H1 (cell line): Measurements from ENCODE around the gene WEE2. TPM values are rescaled to one million over a fixed set of nuclear protein-coding genes. Genes with fewer than 3 reads are reported as not detected.

Source experiments
- CTCF ChIA-PET: fragments of 300-600 bp; sonication (Branson Sonifier 250); formaldehyde crosslinking; loops from one replicate; lab custom pipeline; 2021; ENCODE audit not compliant: partially characterized antibody; lab: Charles Lee
- POLR2A ChIA-PET: fragments of 300-600 bp; sonication (Branson Sonifier 250); formaldehyde crosslinking; loops from one replicate; lab custom pipeline; 2021; ENCODE audit warnings: inconsistent platforms; ENCODE audit not compliant: partially characterized antibody; lab: Charles Lee
- DNase-seq, 2 experiments: peaks; one replicate each; pipeline versions ENCODE4 v3.0.0 to v3.0.0-alpha.2; 2010 to 2022; ENCODE audit warnings: low spot score in 2 of 2, low read depth in 1 of 2, mixed read lengths in 1 of 2
- FAIRE-seq: peaks from 2 replicates; lab custom pipeline; 2011; peaks lifted over from hg19 to GRCh38; lab: Jason Lieb, UNC
- H2AFZ ChIP-seq: 2 replicates; pipeline ENCODE4 v1.8.1; 2012; ENCODE audit warnings: low read length, inconsistent platforms
- H2AK5ac ChIP-seq: 2 replicates; pipeline ENCODE4 v1.6.1; 2013; ENCODE audit warnings: low read depth, low read length
- H2BK120ac ChIP-seq: replicated peaks from 2 replicates; pipeline ENCODE3; 2013; ENCODE audit warnings: low read depth, low read length, inconsistent platforms
- H2BK12ac ChIP-seq: 2 replicates; pipeline ENCODE4 v1.6.1; 2013; ENCODE audit warnings: low read depth, low read length
- H2BK15ac ChIP-seq: 2 replicates; pipeline ENCODE4 v1.6.1; 2013; ENCODE audit warnings: low read length
- H2BK20ac ChIP-seq: 2 replicates; pipeline ENCODE4 v1.6.1; 2013; ENCODE audit warnings: low read length
- H2BK5ac ChIP-seq: 2 replicates; pipeline ENCODE4 v1.6.1; 2013; ENCODE audit warnings: low read depth, low read length
- H3K14ac ChIP-seq: 2 replicates; pipeline ENCODE4 v1.6.1; 2013; ENCODE audit warnings: inconsistent platforms; ENCODE audit not compliant: insufficient read length
- H3K18ac ChIP-seq: 2 replicates; pipeline ENCODE4 v1.6.1; 2013; ENCODE audit warnings: low read length; ENCODE audit errors: extremely low read depth
- H3K23ac ChIP-seq: 2 replicates; pipeline ENCODE4 v1.6.1; 2013; ENCODE audit warnings: inconsistent platforms; ENCODE audit not compliant: insufficient read length
- H3K23me2 ChIP-seq: 2 replicates; pipeline ENCODE4 v1.6.1; 2013; ENCODE audit warnings: low read depth, low read length
- H3K27ac ChIP-seq: 2 replicates; pipeline ENCODE4 v1.6.1; 2011; ENCODE audit warnings: low read depth, low read length, inconsistent platforms
- H3K27me3 ChIP-seq, 4 experiments: replicated peaks in 1 of 4; 1 replicate in 1 of 4; 2 replicates in 3 of 4; pipeline versions ENCODE4 v1.6.1 to v1.8.1; 2011 to 2013; ENCODE audit warnings: low read length in 3 of 4, mild to moderate bottlenecking in 3 of 4, inconsistent platforms in 2 of 4, mixed read lengths in 2 of 4, moderate library complexity in 1 of 4; ENCODE audit not compliant: control insufficient read depth in 3 of 4, insufficient read depth in 3 of 4; ENCODE audit errors: extremely low read depth in 1 of 4
- H3K36me3 ChIP-seq, 4 experiments: 2 replicates each; pipeline versions ENCODE4 v1.6.1 to v1.8.1; 2011 to 2013; ENCODE audit warnings: mild to moderate bottlenecking in 4 of 4, low read length in 3 of 4, moderate library complexity in 2 of 4, control low read depth in 1 of 4, inconsistent platforms in 1 of 4; ENCODE audit not compliant: insufficient read depth in 4 of 4, control insufficient read depth in 2 of 4
- H3K4ac ChIP-seq: replicated peaks from 2 replicates; pipeline ENCODE3; 2013; ENCODE audit warnings: low read length, low read depth, mixed read lengths, inconsistent platforms; ENCODE audit not compliant: insufficient read length
- H3K4me1 ChIP-seq, 4 experiments: replicated peaks in 1 of 4; 1 replicate in 1 of 4; 2 replicates in 3 of 4; pipeline versions ENCODE4 v1.6.1 to v1.8.1; 2011 to 2013; ENCODE audit warnings: low read length in 3 of 4, inconsistent platforms in 2 of 4, mixed read lengths in 1 of 4; ENCODE audit not compliant: insufficient read depth in 4 of 4, control insufficient read depth in 3 of 4
- H3K4me2 ChIP-seq, 2 experiments: 2 replicates each; pipeline versions ENCODE4 v1.6.1 to v1.8.1; 2011 to 2013; ENCODE audit warnings: low read depth in 2 of 2, low read length in 2 of 2, control low read depth in 1 of 2, inconsistent platforms in 1 of 2, mild to moderate bottlenecking in 1 of 2; ENCODE audit not compliant: insufficient read depth in 1 of 2
- H3K4me3 ChIP-seq, 4 experiments: fragments of 200-600, 300-600 bp in 1 of 4; sonication (generic), shearing (Covaris generic), sonication (Bioruptor Twin) in 1 of 4; 2 replicates each; pipeline versions ENCODE4 v1.5.1 to v1.8.1; 2011 to 2016; ENCODE audit warnings: low read length in 4 of 4, low read depth in 3 of 4, control low read depth in 2 of 4, inconsistent platforms in 2 of 4, mild to moderate bottlenecking in 2 of 4, mixed read lengths in 1 of 4, moderate library complexity in 1 of 4; ENCODE audit not compliant: insufficient read depth in 2 of 4; ENCODE audit errors: extremely low read depth in 1 of 4
- H3K56ac ChIP-seq: replicated peaks from 2 replicates; pipeline ENCODE3; 2013; ENCODE audit warnings: low read depth, mild to moderate bottlenecking, mixed read lengths, low read length, inconsistent platforms; ENCODE audit not compliant: insufficient read length
- H3K79me1 ChIP-seq: 2 replicates; pipeline ENCODE4 v1.6.1; 2013; ENCODE audit warnings: low read depth, low read length, control low read depth
- H3K79me2 ChIP-seq, 2 experiments: 2 replicates each; pipeline versions ENCODE4 v1.6.1 to v1.8.1; 2012 to 2013; ENCODE audit warnings: low read length in 2 of 2, mild to moderate bottlenecking in 2 of 2, inconsistent platforms in 1 of 2; ENCODE audit not compliant: insufficient read depth in 2 of 2, control insufficient read depth in 1 of 2
- H3K9ac ChIP-seq, 4 experiments: replicated peaks in 1 of 4; 1 replicate in 1 of 4; 2 replicates in 3 of 4; pipeline versions ENCODE4 v1.6.1 to v1.8.1; 2011 to 2013; ENCODE audit warnings: low read depth in 3 of 4, low read length in 3 of 4, control low read depth in 2 of 4, mild to moderate bottlenecking in 2 of 4, moderate library complexity in 2 of 4, inconsistent platforms in 1 of 4; ENCODE audit errors: extremely low read depth in 1 of 4
- H3K9me3 ChIP-seq, 2 experiments: 2 replicates each; pipeline versions ENCODE4 v1.6.1 to v1.8.1; 2012 to 2013; ENCODE audit warnings: mild to moderate bottlenecking in 2 of 2, moderate library complexity in 2 of 2, control low read depth in 1 of 2, inconsistent platforms in 1 of 2, low read depth in 1 of 2, low read length in 1 of 2, mixed read lengths in 1 of 2; ENCODE audit not compliant: insufficient read depth in 2 of 2
- H4K20me1 ChIP-seq, 2 experiments: replicated peaks in 1 of 2; 2 replicates each; pipeline versions ENCODE3 to v1.8.1; 2011 to 2013; ENCODE audit warnings: inconsistent platforms in 2 of 2, low read length in 2 of 2, mild to moderate bottlenecking in 1 of 2; ENCODE audit not compliant: insufficient read depth in 2 of 2, control insufficient read depth in 1 of 2
- H4K5ac ChIP-seq: 2 replicates; pipeline ENCODE4 v1.6.1; 2013; ENCODE audit warnings: low read length, low read depth, mixed read lengths, inconsistent platforms; ENCODE audit not compliant: insufficient read length
- H4K8ac ChIP-seq: 2 replicates; pipeline ENCODE4 v1.8.0; 2013; ENCODE audit warnings: mild to moderate bottlenecking, moderate library complexity, low read length, inconsistent platforms; ENCODE audit not compliant: insufficient read depth; ENCODE audit errors: extremely low read depth
- H4K91ac ChIP-seq: replicated peaks from 2 replicates; pipeline ENCODE3; 2013; ENCODE audit warnings: low read length, mixed read lengths, inconsistent platforms; ENCODE audit not compliant: insufficient read length
- FOSL1 ChIP-seq: IDR thresholded peaks from 2 replicates; pipeline ENCODE4 v1.6.1; 2011; ENCODE audit warnings: mild to moderate bottlenecking, low read depth, low read length, moderate library complexity; ENCODE audit not compliant: insufficient read depth
- GABPA ChIP-seq: IDR thresholded peaks from 2 replicates; pipeline ENCODE4 v1.6.1; 2011; ENCODE audit warnings: mild to moderate bottlenecking, low read length, moderate library complexity, borderline replicate concordance; ENCODE audit not compliant: insufficient read depth
- TBP ChIP-seq: IDR thresholded peaks from 2 replicates; pipeline ENCODE4 v1.6.1; 2011; ENCODE audit warnings: low read depth, low read length, improper control_type of control experiment
- USF2 ChIP-seq: IDR thresholded peaks from 2 replicates; pipeline ENCODE4 v1.6.1; 2011; ENCODE audit warnings: low read length, improper control_type of control experiment
- WGBS, 2 experiments: shearing (Covaris generic) in 1 of 2; methylation state at CpG; one replicate each; pipeline versions ENCODE4 v1.1.6 to v1.1.7; 2013 to 2015; ENCODE audit warnings: low lambda C conversion rate in 2 of 2, mixed read lengths in 2 of 2, inconsistent platforms in 1 of 2, low coverage in 1 of 2, missing lambda C conversion rate in 1 of 2; ENCODE audit not compliant: insufficient replicate concordance in 2 of 2, insufficient coverage in 1 of 2, insufficient read length in 1 of 2; ENCODE audit errors: extremely low coverage in 1 of 2, missing lambda C conversion rate in 1 of 2; 5-methylcytosine and 5-hydroxymethylcytosine counted together
- polyA plus RNA-seq, 7 experiments: library from polyadenylated mRNA; depleted of rRNA in 3 of 7; stranded (reverse) in 5 of 7; unstranded in 2 of 7; fragments of >200 nt in 5 of 7; fragments of 200-250 nt in 2 of 7; gene quantifications; 1 replicate in 5 of 7; 2 replicates in 1 of 7; 4 replicates in 1 of 7; pipeline versions ENCODE4 v1.2.1 to v1.2.3, GENCODE V29; 2011 to 2013; ENCODE audit warnings: missing spikeins in 2 of 7, mixed read lengths in 2 of 7
- total RNA-seq: library from RNA; stranded (reverse); fragmentation: NEBNext Ultra II Directional; extraction: Animal tissue kit (Norgen Biotek cat#: 25700); gene quantifications from 2 replicates; pipeline ENCODE4 v1.2.1, GENCODE V29; 2021

Gene WEE2
- total and polyA plus RNA-seq, 2 of the 8 experiments (the other 6 are each of a cell fraction or from before 2014, with no cell fraction given) = 0.02 TPM; not detected in 1

GRCh38 chr7:141737836-141738591, 29.9 kb downstream of the WEE2 start, which contains the start of gene SSBP1:
SSBP1 (plus strand) TSS chr7:141738358; CDS start chr7:141739167, 809 bp downstream.
- H3K14ac ChIP-seq = no peak within 1 kb of the TSS
- H2AFZ ChIP-seq = peak within 1 kb of the TSS; percentile 92
- H3K9ac ChIP-seq = peak within 1 kb of the TSS; percentile 88 to 98 (median 96)
- peak within 1 kb of the TSS; percentile 70 to 100 (median 98) for H3K4me3 ChIP-seq
- peak within 1 kb of the TSS; percentile 84; the same call in 1 of the 2 replicates for H2BK12ac ChIP-seq
- no peak within 1 kb of the TSS for H2BK15ac ChIP-seq
- H3K4me2 ChIP-seq = peak within 1 kb of the TSS; percentile 69 to 70
- peak within 1 kb of the TSS; percentile 97 for H2BK5ac ChIP-seq
- no peak within 1 kb of the TSS for H3K4ac ChIP-seq
- peaks cover 0 to 6% (median 2%) of the 10 kb centered on the region in 4 experiments; a peak in 3 of 7 replicates for H3K4me1 ChIP-seq
- peak within 1 kb of the TSS; percentile 98 for H3K18ac ChIP-seq
- no peaks in the 10 kb centered on the region for H3K9me3 ChIP-seq
- peak within 1 kb of the TSS; percentile 98 for H3K27ac ChIP-seq
- no peak within 1 kb of the TSS for H3K56ac ChIP-seq
- no peak within 1 kb of the TSS for H2AK5ac ChIP-seq
- peaks cover 8 to 36% (median 21%) of the 10 kb centered on the region in 4 experiments; a peak in 7 of 8 replicates for H3K36me3 ChIP-seq
- DNase-seq = peak; percentile 89 to 90
- H3K23ac ChIP-seq = no peak within 1 kb of the TSS
- H2BK120ac ChIP-seq = no peak within 1 kb of the TSS
- peaks cover 4 to 39% of the 10 kb centered on the region in 2 experiments for H3K79me2 ChIP-seq
- H2BK20ac ChIP-seq = no peak within 1 kb of the TSS
- peak within 1 kb of the TSS; percentile 90 for H4K5ac ChIP-seq
- H4K91ac ChIP-seq = peak within 1 kb of the TSS; percentile 59
- H3K27me3 ChIP-seq = no peaks in the 10 kb centered on the region
- H3K79me1 ChIP-seq = peaks cover 4% of the 10 kb centered on the region; the same call in 1 of the 2 replicates
- peaks cover 0 to 2% of the 10 kb centered on the region in 2 experiments for H4K20me1 ChIP-seq
- peak; percentile 75 for FAIRE-seq
- ChIA-PET POLR2A (interaction anchor here (0.6 to 3.3 kb wide), 21 partner anchors 9 to 1184 kb away, joined by 3 to 21 read pairs (median 4); no protein-coding TSS in a partner anchor), CTCF (interaction anchor here (0.5 to 2.0 kb wide), 22 partner anchors 9 to 1210 kb away, joined by 3 to 16 read pairs (median 4); partner anchors contain the start of genes DENND11, TAS2R3 and WEE2)
- H4K8ac ChIP-seq = peak within 1 kb of the TSS; percentile 99
- WGBS, 2 experiments = 11% methylated on average over 28 of the region's 46 CpGs; no CpG with 5 or more reads in 1 of the 2 experiments
- H3K23me2 ChIP-seq = peaks cover 2% of the 10 kb centered on the region; the same call in 1 of the 2 replicates
- TF ChIP-seq TBP (peak; percentile 91), GABPA (peak; percentile 98), FOSL1 (no peak), USF2 (0 out of 2 replicates have a peak, but pooled peaks have one; percentile 17)
